A673 (cell line): ENCODE data around the gene WNK2. TPM values are rescaled to one million over a fixed set of nuclear protein-coding genes. Genes with fewer than 3 reads are reported as not detected.

ENCODE experiments used
- BruUV-seq: library from RNA; stranded (reverse); fragments of 400-500 nt; replicated peaks from 2 replicates; lab custom pipeline; 2021; lab: Mats Ljungman, UMichigan
- CTCF ChIA-PET: fragments of 300-600 bp; sonication (Branson Sonifier 250); formaldehyde crosslinking; loops from one replicate; lab custom pipeline; 2022; ENCODE audit warnings: antibody characterized with exemption; lab: Charles Lee
- POLR2A ChIA-PET: fragments of 300-600 bp; sonication (Branson Sonifier 250); formaldehyde crosslinking; loops from one replicate; lab custom pipeline; 2022; ENCODE audit warnings: antibody characterized with exemption; ENCODE audit not compliant: low non-redundant PET; lab: Charles Lee
- DNase-seq: peaks from one replicate; pipeline ENCODE4 v3.0.0-alpha.2; 2015; ENCODE audit warnings: low spot score
- H3K27ac ChIP-seq: fragments of 200-600 bp; sonication (generic); 2 replicates; pipeline ENCODE4 v1.5.1; 2016; ENCODE audit warnings: mixed run types, low read depth, mild to moderate bottlenecking, mixed read lengths, antibody characterized with exemption, low read length; ENCODE audit not compliant: poor library complexity, severe bottlenecking
- H3K27me3 ChIP-seq: fragments of 200-600 bp; sonication (generic); replicated peaks from 2 replicates; pipeline ENCODE4 v1.6.1; 2017; ENCODE audit warnings: mixed run types, low read depth, mild to moderate bottlenecking, mixed read lengths, antibody characterized with exemption, low read length; ENCODE audit not compliant: insufficient read depth, poor library complexity
- H3K36me3 ChIP-seq: fragments of 200-600 bp; sonication (generic); 2 replicates; pipeline ENCODE4 v1.6.1; 2016; ENCODE audit warnings: mixed run types, mild to moderate bottlenecking, mixed read lengths, antibody characterized with exemption, low read length; ENCODE audit not compliant: insufficient read depth, poor library complexity, severe bottlenecking
- H3K4me1 ChIP-seq: fragments of 200-600 bp; sonication (generic); 2 replicates; pipeline ENCODE4 v1.6.1; 2017; ENCODE audit warnings: mixed run types, mild to moderate bottlenecking, mixed read lengths, antibody characterized with exemption, low read length; ENCODE audit not compliant: insufficient read depth, poor library complexity, severe bottlenecking
- H3K4me3 ChIP-seq: fragments of 200-600 bp; sonication (generic); 2 replicates; pipeline ENCODE4 v1.5.1; 2016; ENCODE audit warnings: low read depth, mixed run types, mild to moderate bottlenecking, mixed read lengths, low read length; ENCODE audit not compliant: poor library complexity, severe bottlenecking
- H3K9me3 ChIP-seq: fragments of 200-600 bp; sonication (generic); 2 replicates; pipeline ENCODE4 v1.6.1; 2016; ENCODE audit warnings: mixed run types, low read depth, mild to moderate bottlenecking, mixed read lengths, antibody characterized with exemption, low read length; ENCODE audit not compliant: poor library complexity, severe bottlenecking
- EZH2 ChIP-seq: fragments of 200-600 bp; sonication (generic); IDR thresholded peaks from 2 replicates; pipeline ENCODE4 v1.6.1; 2017; ENCODE audit warnings: borderline replicate concordance, low read depth, mild to moderate bottlenecking, mixed read lengths, antibody characterized with exemption, low read length; ENCODE audit not compliant: poor library complexity, severe bottlenecking
- intact Hi-C: fragments of 100-400 bp; cut with micrococcal nuclease; formaldehyde crosslinking; loops from one replicate; pipeline ENCODE4 v1.10.0; 2022; ENCODE audit not compliant: unreplicated experiment
- total RNA-seq: library from RNA; stranded (reverse); gene quantifications from 2 replicates; pipeline ENCODE4 v1.2.3, GENCODE V29; 2021
- TF ChIP-seq, protein P1 (sequence below): fragments of 300-800, 200-600 bp; sonication (generic); conservative IDR thresholded peaks from 2 replicates; pipeline ENCODE4 v1.5.1; 2017; ENCODE audit warnings: low read depth, mild to moderate bottlenecking, antibody characterized with exemption, low read length, moderate library complexity, mixed read lengths

Gene WNK2
- total RNA-seq, 1 experiment from 2014 or later: 9.6 TPM

DNA sequence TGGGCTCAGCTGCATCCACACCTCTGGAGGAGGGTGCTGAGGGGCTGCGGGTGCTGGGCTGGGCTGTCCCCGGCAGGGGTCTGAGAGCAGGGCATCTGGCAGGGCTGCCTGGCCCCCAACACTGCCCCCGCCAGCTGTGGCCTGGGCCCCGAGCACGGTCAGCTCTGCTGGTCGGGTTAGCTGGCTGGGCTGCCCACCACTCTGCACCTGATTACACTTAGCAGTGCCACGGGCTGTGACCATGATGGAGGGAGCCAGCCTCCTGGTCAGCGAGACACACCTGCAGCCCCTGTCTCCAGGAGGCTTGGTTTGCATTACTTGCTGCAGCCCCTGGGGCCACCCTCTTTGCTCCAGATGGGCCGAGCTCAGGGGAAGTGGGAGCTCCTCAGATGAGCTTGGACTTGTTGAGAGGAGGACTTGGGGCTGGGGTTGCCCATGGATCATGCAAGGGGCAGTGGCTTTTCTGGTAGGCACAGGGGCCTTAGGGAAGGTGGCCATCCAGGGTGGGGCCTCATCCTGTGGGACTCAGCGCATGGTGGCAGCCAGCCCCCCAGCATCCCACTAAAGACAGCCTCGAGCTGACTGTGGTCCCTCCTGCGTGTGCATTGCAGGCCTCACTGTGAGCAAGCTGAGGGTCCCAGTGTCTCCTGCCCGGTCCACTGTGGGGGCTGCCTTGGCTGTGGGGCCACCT, 135.5 kb downstream of the WNK2 start:
- intact Hi-C loops: no loop called here

DNA sequence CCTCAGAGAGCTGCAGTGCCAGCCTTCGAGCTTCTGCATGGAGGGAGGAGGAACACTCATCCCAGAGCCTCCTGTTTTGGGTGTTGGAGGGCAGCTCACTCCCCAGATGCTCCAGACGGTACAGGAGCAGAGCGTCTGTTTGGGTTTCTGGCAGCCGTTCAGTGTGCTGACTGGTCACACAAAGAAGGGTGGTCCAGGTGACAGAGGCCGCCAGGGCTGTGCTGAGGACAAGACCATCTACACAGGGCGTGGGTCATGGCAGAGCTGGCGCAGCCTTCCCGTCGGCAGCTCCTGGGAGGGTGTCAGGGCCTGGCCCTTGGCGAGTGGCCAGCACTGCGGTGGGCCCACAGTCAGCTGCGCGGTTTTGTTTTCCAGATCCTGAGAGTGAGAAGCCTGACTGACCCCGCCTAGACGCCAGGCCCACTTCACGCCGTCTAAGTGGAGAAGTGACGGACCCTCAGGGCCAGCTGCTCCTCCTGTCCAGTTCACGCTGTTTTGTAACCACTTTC, 136.1 kb downstream of the WNK2 start:
- ChIA-PET POLR2A (no interaction called here), CTCF (no interaction called here)
- no peaks in the 10 kb centered on the region for H3K9me3 ChIP-seq
- DNase-seq: no peak
- TF ChIP-seq, protein P1, sequence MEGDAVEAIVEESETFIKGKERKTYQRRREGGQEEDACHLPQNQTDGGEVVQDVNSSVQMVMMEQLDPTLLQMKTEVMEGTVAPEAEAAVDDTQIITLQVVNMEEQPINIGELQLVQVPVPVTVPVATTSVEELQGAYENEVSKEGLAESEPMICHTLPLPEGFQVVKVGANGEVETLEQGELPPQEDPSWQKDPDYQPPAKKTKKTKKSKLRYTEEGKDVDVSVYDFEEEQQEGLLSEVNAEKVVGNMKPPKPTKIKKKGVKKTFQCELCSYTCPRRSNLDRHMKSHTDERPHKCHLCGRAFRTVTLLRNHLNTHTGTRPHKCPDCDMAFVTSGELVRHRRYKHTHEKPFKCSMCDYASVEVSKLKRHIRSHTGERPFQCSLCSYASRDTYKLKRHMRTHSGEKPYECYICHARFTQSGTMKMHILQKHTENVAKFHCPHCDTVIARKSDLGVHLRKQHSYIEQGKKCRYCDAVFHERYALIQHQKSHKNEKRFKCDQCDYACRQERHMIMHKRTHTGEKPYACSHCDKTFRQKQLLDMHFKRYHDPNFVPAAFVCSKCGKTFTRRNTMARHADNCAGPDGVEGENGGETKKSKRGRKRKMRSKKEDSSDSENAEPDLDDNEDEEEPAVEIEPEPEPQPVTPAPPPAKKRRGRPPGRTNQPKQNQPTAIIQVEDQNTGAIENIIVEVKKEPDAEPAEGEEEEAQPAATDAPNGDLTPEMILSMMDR: no peak
- no peak for TF ChIP-seq EZH2
- no peaks in the 10 kb centered on the region for H3K4me1 ChIP-seq
- intact Hi-C loops: no loop called here
- H3K27me3 ChIP-seq: no peaks in the 10 kb centered on the region
- BruUV-seq: no TSS peak
- no peaks in the 10 kb centered on the region for H3K36me3 ChIP-seq
- no peak overlapping the region for H3K4me3 ChIP-seq
- H3K27ac ChIP-seq: no peak overlapping the region

More for the DNA sequence above, 135.5 kb downstream of the WNK2 start:
- BruUV-seq: no TSS peak
- ChIA-PET CTCF (no interaction called here), POLR2A (no interaction called here)
- Histone ChIP-seq H3K36me3 (no peaks in the 10 kb centered on the region), H3K27ac (no peak overlapping the region), H3K4me3 (no peak overlapping the region), H3K27me3 (no peaks in the 10 kb centered on the region), H3K4me1 (no peaks in the 10 kb centered on the region), H3K9me3 (no peaks in the 10 kb centered on the region)
- TF ChIP-seq EZH2: no peak
- TF ChIP-seq, protein P1: no peak
- no peak for DNase-seq

DNA sequence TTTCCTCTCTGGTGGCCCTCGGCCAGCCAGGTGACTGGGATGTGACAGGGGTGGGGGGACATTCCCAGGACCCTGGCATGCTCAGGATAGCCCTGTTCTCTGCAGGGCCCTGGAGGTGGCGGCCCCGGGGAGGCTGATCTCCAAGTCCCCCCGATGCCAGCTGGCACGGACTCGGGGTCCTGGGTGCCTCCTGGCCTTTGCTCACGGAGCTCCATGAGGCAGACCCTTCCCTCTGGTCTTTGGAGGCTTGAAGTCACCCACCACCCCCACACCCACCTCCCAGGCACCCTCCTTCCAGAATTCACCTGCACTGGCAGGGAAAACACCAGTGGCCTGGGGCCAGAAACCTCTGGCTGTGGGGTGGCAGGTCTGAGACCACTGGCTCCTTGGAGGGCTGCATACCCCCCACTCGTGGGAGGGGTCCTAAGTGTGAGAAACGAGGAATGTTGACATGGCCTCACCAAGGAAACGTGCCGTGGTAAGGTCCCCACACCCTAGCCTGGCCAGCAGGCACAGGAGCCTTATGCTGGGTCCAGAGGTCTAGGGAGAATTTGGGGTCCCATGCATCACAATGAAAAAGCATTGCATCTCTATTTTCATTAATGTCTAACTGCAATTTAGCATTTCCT, 136.8 kb downstream of the WNK2 start:
- no peak for TF ChIP-seq EZH2
- TF ChIP-seq, protein P1: no peak
- H3K4me3 ChIP-seq: no peak overlapping the region
- POLR2A ChIA-PET: no interaction called here
- H3K36me3 ChIP-seq: no peaks in the 10 kb centered on the region
- no TSS peak for BruUV-seq
- no peak for DNase-seq
- no peaks in the 10 kb centered on the region for H3K27me3 ChIP-seq
- no peaks in the 10 kb centered on the region for H3K4me1 ChIP-seq
- H3K9me3 ChIP-seq: no peaks in the 10 kb centered on the region
- no peak overlapping the region for H3K27ac ChIP-seq
- intact Hi-C loops: no loop called here
- CTCF ChIA-PET: no interaction called here
